Fibroblast of villous mesenchyme (primary cell): ENCODE data around the gene PLVAP. TPM values are rescaled to one million over a fixed set of nuclear protein-coding genes. Genes with fewer than 3 reads are reported as not detected.

ENCODE experiments used
- DNase-seq: peaks from one replicate; pipeline ENCODE4 v3.0.0-alpha.2; 2010; ENCODE audit warnings: low read depth
- H3K4me3 ChIP-seq: 2 replicates; pipeline ENCODE4 v1.5.1; 2011; ENCODE audit warnings: low read depth, mild to moderate bottlenecking, low read length
- CTCF ChIP-seq: IDR thresholded peaks from 2 replicates; pipeline ENCODE4 v1.5.1; 2012; ENCODE audit warnings: low read depth, mild to moderate bottlenecking, low read length; ENCODE audit not compliant: insufficient read depth
- total RNA-seq: library from RNA; depleted of rRNA; stranded (reverse); fragments of >200 nt; gene quantifications from 2 replicates; pipeline ENCODE4 v1.2.3, GENCODE V29; 2012

The PLVAP gene
- total RNA-seq, 1 donor, result not detected

- TF ChIP-seq CTCF, result no peak
- H3K4me3 ChIP-seq, result no peak overlapping the region
- DNase-seq, result no peak
These were observed 52.0 kb downstream of the PLVAP start for GRCh38 chr19:17325133-17325532.

GRCh38 chr19:17324357-17325114, 52.6 kb downstream of the PLVAP start:
- no peak for TF ChIP-seq CTCF
- no peak for DNase-seq
- no peak overlapping the region for H3K4me3 ChIP-seq

DNA sequence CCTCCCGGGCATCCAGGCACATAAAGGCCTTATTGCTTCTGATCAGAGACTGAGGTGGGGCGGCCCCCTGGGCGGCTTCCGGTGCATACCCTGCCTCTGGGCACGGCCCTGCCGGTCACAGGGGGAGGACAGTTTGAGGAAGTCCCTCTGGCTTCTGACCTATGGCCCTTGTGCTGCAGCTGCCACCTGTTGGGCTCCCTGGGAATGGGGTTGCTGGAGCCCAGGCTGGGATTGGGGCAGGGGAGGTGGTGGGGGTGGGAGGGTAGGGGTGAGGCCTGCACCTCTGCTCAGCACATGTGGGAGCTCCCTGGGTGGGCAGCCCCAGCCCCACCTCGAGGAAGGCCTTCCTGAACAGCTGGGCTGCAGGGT, 53.2 kb downstream of the PLVAP start:
- no peak overlapping the region for H3K4me3 ChIP-seq
- DNase-seq, result no peak
- no peak for TF ChIP-seq CTCF

DNA sequence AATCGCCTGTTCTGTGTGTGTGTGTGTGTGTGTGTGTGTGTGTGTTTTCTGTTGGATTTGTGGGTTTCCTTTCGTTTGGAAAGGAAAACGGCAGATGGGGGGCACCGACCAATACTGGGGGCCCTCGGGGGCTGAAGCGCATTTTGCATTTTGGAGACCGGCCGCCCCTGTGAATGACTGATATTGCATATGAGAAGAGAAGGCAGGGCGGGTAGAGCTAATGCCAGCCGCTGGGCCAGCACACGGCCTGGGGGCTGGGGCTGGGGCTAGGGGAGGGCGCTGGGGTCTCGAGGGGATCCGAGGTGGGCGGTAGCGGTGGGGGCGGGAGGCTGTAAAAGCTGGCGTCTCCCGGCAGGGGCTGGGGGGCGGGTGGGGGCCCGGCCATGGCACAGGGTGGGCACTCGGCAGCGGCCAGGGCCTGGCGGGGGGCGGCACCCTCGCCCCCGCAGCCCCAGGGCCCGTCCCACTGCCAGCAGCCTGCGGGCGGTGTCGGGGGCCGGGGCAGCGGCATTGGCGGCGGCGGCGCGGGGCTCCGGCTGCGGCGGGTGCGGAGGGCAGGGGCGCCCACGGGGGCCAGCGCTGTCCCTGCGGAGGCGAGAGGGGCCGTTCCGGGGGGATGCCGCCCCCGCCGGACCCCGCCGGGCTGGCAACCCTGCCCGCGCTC, 53.7 kb downstream of the PLVAP start:
- DNase-seq, result no peak
- no peak for TF ChIP-seq CTCF
- H3K4me3 ChIP-seq, result no peak overlapping the region

DNA sequence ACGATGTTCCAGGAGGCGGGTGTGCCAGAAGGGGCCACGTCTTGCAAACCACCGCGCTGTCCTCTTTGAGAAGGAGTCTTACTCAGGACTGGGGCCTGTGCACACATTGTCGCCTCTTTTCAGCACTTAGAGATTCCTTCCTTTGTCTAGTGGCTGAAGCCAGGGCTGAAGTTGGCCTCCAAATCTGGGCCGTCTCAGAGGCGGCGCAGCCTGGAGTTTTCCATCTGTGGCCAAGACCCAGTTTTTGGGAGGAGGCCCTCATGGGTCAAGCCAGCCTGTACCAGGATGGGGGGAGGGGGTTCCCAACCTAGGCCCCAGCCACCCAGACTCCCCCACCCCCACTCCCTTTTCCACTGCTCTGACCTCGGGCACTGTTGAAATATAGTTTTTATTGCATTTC, 54.3 kb downstream of the PLVAP start:
- no peak for DNase-seq
- no peak for TF ChIP-seq CTCF
- H3K4me3 ChIP-seq, result no peak overlapping the region

DNA sequence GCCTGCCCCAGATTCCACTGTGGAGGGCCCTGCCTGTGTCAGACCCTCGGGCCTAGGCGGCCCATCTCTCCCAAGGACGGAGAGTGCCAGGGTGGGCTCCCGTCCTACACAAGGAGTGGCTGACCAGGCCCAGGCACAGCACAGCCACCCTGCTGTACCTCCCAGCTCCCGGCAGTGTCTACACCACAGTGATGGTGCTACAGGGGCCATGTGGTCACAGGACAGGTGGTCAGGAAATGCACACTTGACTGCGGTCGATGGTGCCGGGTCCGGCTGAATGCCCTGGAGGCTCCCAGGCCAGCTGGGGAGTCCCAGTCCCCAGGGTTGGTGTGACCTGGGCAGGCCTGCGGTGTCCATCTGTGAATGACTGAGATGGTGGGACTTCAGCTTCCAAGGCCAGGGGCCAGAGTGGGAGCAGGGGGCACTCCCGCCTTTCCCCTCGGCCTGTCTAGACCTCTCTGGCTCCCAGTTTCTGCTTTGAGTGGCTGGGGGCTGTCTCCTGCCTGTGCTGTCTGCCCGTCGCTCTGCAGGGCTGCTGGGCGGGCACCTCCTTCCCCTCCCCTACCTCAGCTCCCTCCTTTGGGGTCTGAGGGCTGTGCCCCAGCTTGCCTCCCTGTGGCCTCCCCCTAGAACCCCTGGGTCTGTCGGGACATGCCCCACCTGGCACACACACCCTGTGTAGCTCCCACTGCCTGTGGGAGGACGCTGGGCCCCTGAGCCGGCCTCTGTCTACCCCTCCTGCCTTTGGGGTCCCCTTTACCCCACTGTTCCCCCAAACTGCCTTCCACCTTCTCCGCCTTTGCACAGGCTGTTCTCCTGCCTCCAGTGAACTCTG, 55.3 kb downstream of the PLVAP start:
- no peak for DNase-seq
- TF ChIP-seq CTCF, result no peak

More for the DNA sequence above, 55.3 kb downstream of the PLVAP start:
- H3K4me3 ChIP-seq, result no peak overlapping the region
